Mesangial cell (primary cell): ENCODE results near the gene PIBF1. TPM values are rescaled to one million over a fixed set of nuclear protein-coding genes. Genes with fewer than 3 reads are reported as not detected.

ENCODE experiments used
- total RNA-seq: library from RNA; depleted of rRNA; stranded (reverse); fragments of >200 nt; gene quantifications from 2 replicates; pipeline ENCODE4 v1.2.3, GENCODE V29; 2015

PIBF1 gene
- 4.4 and 5.2 TPM in 2 replicates for total RNA-seq

GRCh38 chr13:72781451-72782439 is at the start of gene PIBF1, which contains the start of gene DIS3:
PIBF1 (plus strand) TSS chr13:72782133; CDS start chr13:72783470, 1,337 bp downstream.
DIS3 (minus strand) TSS chr13:72781900; CDS start chr13:72781832, 68 bp downstream.

GRCh38 chr13:73058736-73059459 is 277.0 kb downstream of the PIBF1 start, which contains the start of gene KLF5:
KLF5 (plus strand) TSS chr13:73059005; CDS start chr13:73059328, 323 bp downstream.

Other genes starting within 250 kb of the PIBF1 start
- 3.8 and 22.0 TPM in 2 replicates for gene MZT1, start 54.5 kb upstream of the PIBF1 start, total RNA-seq
- 2.2 and 16.8 TPM in 2 replicates for gene BORA, start 54.2 kb upstream of the PIBF1 start, total RNA-seq
- 14.7 and 15.5 TPM in 2 replicates for gene DIS3, start 233 bp upstream of the PIBF1 start, total RNA-seq